Activated naive CD4-positive, alpha-beta T cell (primary cell): ENCODE results near the gene SCN1A.
"Not testable (repeated sequence)": the region's sequence is repeated elsewhere in the genome, so short reads cannot be mapped to it uniquely, and the experiment has no call there.

Experiments used
- DNase-seq, 4 experiments: peaks; one replicate each; lab custom pipeline; 2025; lab: John Stamatoyannopoulos, UW

Gene SCN1A

DNA sequence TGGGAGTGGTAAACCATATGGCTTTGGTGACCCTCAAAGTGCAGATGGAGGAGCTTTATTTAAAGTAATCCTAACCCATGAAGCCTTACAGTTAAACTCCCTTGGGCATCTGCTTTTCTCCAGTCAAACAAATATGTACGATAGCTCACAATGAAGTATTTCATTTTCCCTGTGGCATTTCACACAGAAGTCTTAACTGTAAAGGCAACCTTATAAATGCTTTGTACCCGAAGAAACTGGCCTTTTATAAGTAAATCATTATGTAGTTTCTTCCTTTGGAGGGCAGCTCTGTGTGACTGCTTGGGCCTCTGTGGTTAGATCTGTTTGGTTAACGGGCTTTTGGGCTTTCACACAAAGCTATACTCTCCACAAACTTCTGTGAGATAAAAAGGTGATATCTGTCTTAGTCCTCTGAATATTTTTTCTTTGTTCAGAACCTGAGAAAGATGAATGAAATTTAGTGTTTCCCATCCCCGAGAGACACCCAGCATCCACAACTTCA lies 46.6 kb downstream of the SCN1A start:
- no peak for DNase-seq

DNA sequence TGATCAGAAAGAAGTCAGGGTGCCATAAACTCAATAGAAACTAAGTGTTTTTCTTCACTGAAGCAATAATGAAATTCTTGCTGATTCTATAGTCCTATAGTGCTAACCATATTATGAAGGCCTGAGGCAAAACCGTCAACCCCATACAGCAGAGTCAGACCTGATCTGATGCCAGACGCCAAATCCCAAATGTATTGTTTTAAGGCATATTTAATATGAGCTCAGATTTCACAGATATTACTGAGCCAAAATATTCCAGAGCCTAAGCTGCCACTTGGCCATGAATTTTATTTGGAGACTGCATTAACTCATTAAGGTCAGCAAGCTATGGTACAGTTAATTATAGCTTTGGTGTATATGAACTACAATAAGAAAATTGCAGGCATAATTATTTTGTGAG lies 53.4 kb downstream of the SCN1A start:
- DNase-seq: no peak

- DNase-seq: no peak
Observed at GRCh38 chr2:166074011-166074410, 53.8 kb downstream of the SCN1A start.

- DNase-seq: no peak
Observed at GRCh38 chr2:166070231-166070630, 57.6 kb downstream of the SCN1A start.

DNA sequence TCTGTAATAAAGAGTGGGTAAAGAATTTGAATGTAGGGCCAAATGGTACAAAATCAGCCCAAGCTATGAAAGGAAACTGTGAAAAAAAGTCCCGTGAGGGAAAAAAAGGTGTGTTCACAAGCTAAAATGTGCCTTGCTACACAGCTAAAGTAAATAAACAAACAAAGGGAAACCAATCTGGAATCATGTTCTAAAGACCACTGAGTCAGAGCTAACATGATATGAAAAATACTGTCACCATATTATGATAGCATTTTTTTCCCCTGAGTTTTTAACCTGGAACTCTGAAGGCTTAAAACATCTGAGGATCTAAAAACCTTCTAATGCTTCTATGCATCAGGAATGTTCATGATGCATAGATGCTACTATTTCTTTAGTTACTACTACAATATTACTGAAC lies 58.8 kb downstream of the SCN1A start:
- no peak for DNase-seq

GRCh38 chr2:166067229-166067628 lies 60.6 kb downstream of the SCN1A start:
- no peak for DNase-seq

- no peak for DNase-seq
Observed at GRCh38 chr2:166060191-166060590, 67.6 kb downstream of the SCN1A start.

DNA sequence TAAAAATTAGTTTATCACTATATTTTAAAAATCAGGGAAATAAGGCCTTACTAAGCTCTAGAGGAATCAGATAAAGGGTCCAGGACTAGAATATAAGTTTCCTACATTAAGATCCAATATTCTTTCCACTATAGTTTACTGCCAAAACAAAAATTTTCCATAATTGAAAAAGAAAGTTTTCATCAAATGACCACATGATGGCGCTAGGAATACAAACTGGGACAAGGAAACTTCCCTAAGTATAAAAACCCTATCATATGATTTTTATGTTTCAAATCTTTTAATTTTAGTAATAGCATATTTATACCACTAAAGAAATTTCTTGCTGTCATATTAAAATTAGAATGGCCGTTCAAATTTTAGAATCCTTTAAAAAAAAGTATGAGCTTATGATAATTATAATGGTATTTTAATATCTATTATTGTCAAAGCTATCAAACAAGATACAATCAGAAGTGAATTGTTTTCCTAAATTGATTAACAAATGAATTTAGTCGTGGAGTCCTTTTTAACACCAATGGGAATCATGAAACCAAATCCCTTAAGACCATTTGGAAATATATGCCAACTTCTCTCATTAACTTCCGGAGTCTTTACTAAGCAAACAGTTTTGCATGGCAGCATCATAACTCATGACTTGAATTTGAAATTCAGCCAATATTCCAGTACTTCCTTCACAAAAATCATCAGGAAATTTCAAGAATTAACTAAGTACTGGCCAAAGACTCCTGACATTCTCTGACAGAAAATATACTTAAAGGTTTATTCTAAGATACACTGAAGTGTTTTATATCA lies 70.3 kb downstream of the SCN1A start:
- no peak for DNase-seq

DNA sequence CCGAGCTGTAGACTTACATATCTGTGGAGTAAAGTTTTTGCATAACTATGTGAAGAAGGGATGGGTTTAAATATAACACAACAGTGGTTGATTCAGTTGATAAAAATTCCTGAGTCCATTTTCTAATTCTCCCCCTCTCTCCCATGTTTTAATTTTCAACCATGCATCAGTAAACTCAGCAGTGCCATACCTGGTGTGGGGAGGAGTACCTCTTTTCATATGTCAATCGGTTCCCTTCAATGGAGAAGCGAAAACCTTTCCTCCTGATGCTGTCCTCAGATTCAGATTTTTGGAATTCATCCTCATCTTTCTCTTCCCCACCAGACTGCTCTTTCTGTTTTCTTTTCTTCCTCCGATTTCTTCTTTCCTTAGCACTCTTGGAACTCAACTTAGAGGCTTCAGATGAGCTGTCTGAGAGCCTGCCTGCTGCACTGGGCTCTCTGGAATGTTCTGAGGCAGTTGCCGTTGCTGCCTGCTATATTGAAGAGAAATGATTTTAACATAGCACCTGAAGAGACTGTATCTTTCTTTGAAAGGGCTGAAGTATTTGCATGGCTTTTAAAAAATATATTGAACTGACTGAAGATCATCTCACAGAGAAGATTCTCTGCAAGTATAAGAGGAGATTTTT lies 82.9 kb downstream of the SCN1A start:
- DNase-seq: no peak

DNA sequence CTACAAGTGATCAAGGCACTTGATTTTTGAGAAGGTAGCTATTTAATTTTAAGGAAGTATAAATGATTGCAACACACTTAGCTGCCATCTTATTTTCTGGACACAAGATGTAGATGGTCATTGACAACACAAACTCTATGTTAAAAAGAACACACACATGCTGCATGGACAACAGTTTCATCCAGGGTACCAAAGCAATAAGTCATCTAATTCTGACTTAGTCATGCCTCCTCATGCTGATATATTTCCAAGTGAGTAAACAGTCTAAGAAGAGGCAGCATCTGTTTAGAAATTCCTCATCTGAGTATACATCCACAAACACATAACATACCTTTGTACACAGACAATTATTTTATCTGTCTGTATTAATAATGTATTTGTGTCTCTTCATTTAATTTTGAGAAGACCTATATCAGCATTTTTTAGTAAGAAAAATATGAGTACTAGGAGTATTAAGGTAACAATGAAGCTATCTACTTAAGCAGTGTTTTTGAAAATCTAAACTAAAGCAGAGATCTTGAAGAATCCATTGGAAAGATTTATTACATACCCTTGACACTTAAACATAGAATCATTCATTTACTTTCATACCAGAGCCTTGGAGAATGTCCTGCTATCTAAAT lies 84.9 kb downstream of the SCN1A start:
- DNase-seq: no peak

- no peak for DNase-seq
Observed at GRCh38 chr2:166042356-166042755, 85.5 kb downstream of the SCN1A start.

- no peak for DNase-seq
Observed at GRCh38 chr2:166041613-166042012, 86.2 kb downstream of the SCN1A start.

DNA sequence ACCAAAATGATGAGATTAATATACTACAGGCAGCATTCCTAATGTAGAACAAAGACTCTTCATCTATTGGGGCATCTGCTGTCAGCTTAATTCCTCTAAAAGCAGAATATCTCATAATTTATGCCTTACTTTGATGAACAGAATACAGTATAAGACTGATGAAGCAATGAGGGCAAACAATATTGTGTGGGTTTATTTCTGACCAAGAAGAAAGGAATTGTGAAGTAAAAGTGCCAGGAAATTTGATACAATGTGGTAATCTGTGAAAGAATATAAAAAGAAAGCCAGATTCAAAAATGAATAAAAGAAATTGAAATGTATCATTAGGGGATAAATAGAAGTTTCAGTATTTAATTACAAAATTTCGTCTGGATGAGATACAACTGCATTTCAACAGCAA lies 95.5 kb downstream of the SCN1A start:
- no peak for DNase-seq

- DNase-seq: no peak
Observed at GRCh38 chr2:166031054-166031453, 96.8 kb downstream of the SCN1A start.

GRCh38 chr2:166025313-166025712 lies 102.5 kb downstream of the SCN1A start:
- no peak for DNase-seq

GRCh38 chr2:166017208-166017607 lies 110.6 kb downstream of the SCN1A start:
- no peak for DNase-seq

DNA sequence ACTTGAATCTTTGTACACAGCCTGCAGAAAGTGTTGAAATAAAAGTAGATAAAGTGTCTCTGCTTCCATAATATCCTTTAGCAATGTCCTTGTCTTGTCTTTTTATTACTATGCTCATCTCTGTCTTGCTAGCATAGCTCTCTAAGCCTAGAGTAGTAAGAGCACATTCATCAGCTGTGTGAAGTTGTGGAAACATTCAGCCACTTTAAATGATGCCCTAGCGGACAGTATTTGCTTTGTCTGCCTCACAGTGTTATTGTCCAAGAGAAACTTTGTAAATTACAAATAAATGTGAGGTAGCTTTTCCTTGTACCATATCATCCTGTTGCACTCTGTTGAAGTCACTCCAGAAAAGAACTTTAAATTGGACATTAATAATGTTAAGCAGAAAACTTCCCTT lies 113.9 kb downstream of the SCN1A start:
- no peak for DNase-seq

- no peak for DNase-seq
Observed at GRCh38 chr2:166011660-166012059, 116.2 kb downstream of the SCN1A start.

GRCh38 chr2:166000401-166000800 lies 127.4 kb downstream of the SCN1A start:
- DNase-seq: no peak

DNA sequence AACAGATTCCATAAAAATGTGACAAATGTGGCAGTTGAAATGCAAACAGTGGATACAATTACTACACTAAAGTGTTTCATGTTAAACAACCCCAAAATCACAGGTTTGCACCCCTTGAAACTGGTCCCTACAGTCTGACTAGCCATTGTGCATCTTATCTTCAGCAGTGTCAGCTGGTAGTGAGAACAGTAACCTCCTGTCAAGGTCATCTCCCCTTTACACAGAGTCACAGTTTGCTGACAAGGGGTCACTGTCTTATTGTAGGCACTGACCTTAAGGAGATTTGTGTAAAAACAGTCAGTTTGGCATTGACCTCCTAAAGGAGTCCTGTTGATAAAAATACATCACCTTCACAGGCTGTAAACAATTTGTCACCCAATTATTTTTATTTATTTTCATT lies 137.0 kb downstream of the SCN1A start:
- no peak for DNase-seq

- DNase-seq: no peak
Observed at GRCh38 chr2:165989851-165990250, 138.0 kb downstream of the SCN1A start.

DNA sequence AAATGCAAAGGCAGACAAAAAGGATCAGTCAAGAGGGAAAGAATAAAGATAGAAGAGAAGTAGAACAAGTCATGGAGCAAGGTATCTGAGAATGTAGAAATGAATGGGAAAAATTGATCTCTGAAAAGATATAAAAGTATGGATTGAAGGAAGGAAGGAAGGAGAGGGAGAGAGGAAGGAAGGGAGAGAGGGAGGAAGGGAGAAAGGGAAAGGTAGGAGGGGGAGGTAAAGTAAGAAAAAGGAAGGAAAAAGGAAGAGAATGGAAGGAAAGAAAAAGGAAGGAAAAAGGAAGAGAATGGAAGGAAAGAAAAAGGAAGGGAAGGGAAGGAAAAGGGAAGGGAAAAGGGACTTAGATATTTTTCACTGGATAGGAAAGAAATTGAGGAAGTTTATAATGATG lies 142.7 kb downstream of the SCN1A start:
- DNase-seq: no peak

- not testable (repeated sequence) for DNase-seq
Observed at GRCh38 chr2:165972161-165972560, 155.7 kb downstream of the SCN1A start.
